ENCODE measurements around the gene NPIPB12. TPM values are rescaled to one million over a fixed set of nuclear protein-coding genes. Genes with fewer than 3 reads are reported as not detected.
A peak's percentile ranks its signal among the peaks of the same experiment; 100 is the strongest.
"Not testable (repeated sequence)": the region's sequence is repeated elsewhere in the genome, so short reads cannot be mapped to it uniquely, and the experiment has no call there.

NPIPB12 gene
- total RNA-seq, 3 donors from 2014 or later (not counting 1 experiment from before 2014, with no cell fraction given): 123 to 241 (median 208) TPM

- H3K36me3 Mint-ChIP-seq; H3K9me3 Mint-ChIP-seq; H3K36me3 ChIP-seq (ENCODE audit: control insufficient read depth, insufficient read depth, low read length); H3K27ac Mint-ChIP-seq; H3K4me1 ChIP-seq (ENCODE audit: control insufficient read depth, insufficient read depth, low read length); H3K4me1 Mint-ChIP-seq; H3K4me3 Mint-ChIP-seq; H3K9me3 ChIP-seq (ENCODE audit: control insufficient read depth, insufficient read depth, low read length); H3K4me3 ChIP-seq (ENCODE audit: low read length); H3K27ac ChIP-seq (ENCODE audit: low read length); H3K27me3 Mint-ChIP-seq (ENCODE audit: low read depth in 2 of 2); H3K27me3 ChIP-seq (ENCODE audit: control insufficient read depth, insufficient read depth, low read length); intact Hi-C loops (cut with micrococcal nuclease); DNase-seq: not testable (repeated sequence)
- no CpG with 5 or more reads among the region's 57 CpGs for WGBS (ENCODE audit: insufficient coverage)
- ATAC-seq: peak; percentile 45 to 69 (median 66)
Observed at GRCh38 chr16:29465985-29466824, 40.0 kb downstream of the NPIPB12 start.

DNA sequence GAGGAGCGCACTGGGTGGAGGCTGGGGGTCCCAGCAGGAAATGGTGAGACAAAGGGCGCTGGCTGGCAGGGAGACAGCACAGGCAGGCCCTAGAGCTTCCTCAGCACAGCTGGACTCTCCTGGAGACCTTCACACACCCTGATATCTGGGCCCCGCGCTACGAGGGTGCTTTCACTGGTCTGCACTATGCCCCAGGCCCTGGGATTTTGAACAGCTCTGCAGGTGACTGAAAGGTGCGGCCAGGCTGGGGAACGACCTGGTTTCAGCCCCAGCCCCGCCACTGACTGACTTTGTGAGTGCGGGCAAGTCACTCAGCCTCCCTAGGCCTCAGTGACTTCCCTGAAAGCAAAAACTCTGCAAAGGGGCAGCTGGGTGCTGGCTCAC is 45.6 kb downstream of the NPIPB12 start:
- H3K4me3 ChIP-seq (ENCODE audit: low read length); DNase-seq; H3K27me3 ChIP-seq (ENCODE audit: control insufficient read depth, insufficient read depth, low read length); H3K4me1 ChIP-seq (ENCODE audit: control insufficient read depth, insufficient read depth, low read length); H3K9me3 ChIP-seq (ENCODE audit: control insufficient read depth, insufficient read depth, low read length); H3K27me3 Mint-ChIP-seq (ENCODE audit: low read depth in 2 of 2); H3K36me3 ChIP-seq (ENCODE audit: control insufficient read depth, insufficient read depth, low read length); H3K27ac Mint-ChIP-seq; H3K4me1 Mint-ChIP-seq; intact Hi-C loops (cut with micrococcal nuclease); H3K9me3 Mint-ChIP-seq; ATAC-seq; H3K4me3 Mint-ChIP-seq; H3K27ac ChIP-seq (ENCODE audit: low read length); H3K36me3 Mint-ChIP-seq: not testable (repeated sequence)
- no CpG with 5 or more reads among the region's 9 CpGs for WGBS (ENCODE audit: insufficient coverage)

- H3K27ac ChIP-seq (ENCODE audit: low read length); H3K27me3 ChIP-seq (ENCODE audit: control insufficient read depth, insufficient read depth, low read length); H3K4me3 ChIP-seq (ENCODE audit: low read length); DNase-seq; H3K4me1 ChIP-seq (ENCODE audit: control insufficient read depth, insufficient read depth, low read length); H3K27ac Mint-ChIP-seq; H3K36me3 Mint-ChIP-seq; H3K9me3 Mint-ChIP-seq; ATAC-seq; H3K4me3 Mint-ChIP-seq; H3K36me3 ChIP-seq (ENCODE audit: control insufficient read depth, insufficient read depth, low read length); H3K4me1 Mint-ChIP-seq; H3K9me3 ChIP-seq (ENCODE audit: control insufficient read depth, insufficient read depth, low read length); intact Hi-C loops (cut with micrococcal nuclease); H3K27me3 Mint-ChIP-seq (ENCODE audit: low read depth in 2 of 2): not testable (repeated sequence)
- WGBS (ENCODE audit: insufficient coverage): no CpG with 5 or more reads among the region's 13 CpGs
Observed at GRCh38 chr16:29459706-29460646, 46.2 kb downstream of the NPIPB12 start, which contains the start of gene SULT1A4. TSS of gene SULT1A4 (plus strand) at chr16:29459913. CDS start at chr16:29461386, 1,473 bp downstream.

- WGBS (ENCODE audit: insufficient coverage): no CpG with 5 or more reads among the region's 2 CpGs
- H3K4me3 Mint-ChIP-seq; H3K27ac Mint-ChIP-seq; H3K9me3 Mint-ChIP-seq; DNase-seq; H3K36me3 ChIP-seq (ENCODE audit: control insufficient read depth, insufficient read depth, low read length); ATAC-seq; H3K9me3 ChIP-seq (ENCODE audit: control insufficient read depth, insufficient read depth, low read length); intact Hi-C loops (cut with micrococcal nuclease); H3K4me1 ChIP-seq (ENCODE audit: control insufficient read depth, insufficient read depth, low read length); H3K4me1 Mint-ChIP-seq; H3K36me3 Mint-ChIP-seq; H3K27me3 ChIP-seq (ENCODE audit: control insufficient read depth, insufficient read depth, low read length); H3K4me3 ChIP-seq (ENCODE audit: low read length); H3K27ac ChIP-seq (ENCODE audit: low read length); H3K27me3 Mint-ChIP-seq (ENCODE audit: low read depth in 2 of 2): not testable (repeated sequence)
Observed at GRCh38 chr16:29457660-29458059, 48.5 kb downstream of the NPIPB12 start.

GRCh38 chr16:29454828-29455227 is 51.4 kb downstream of the NPIPB12 start:
- H3K36me3 Mint-ChIP-seq; H3K4me1 ChIP-seq (ENCODE audit: control insufficient read depth, insufficient read depth, low read length); H3K36me3 ChIP-seq (ENCODE audit: control insufficient read depth, insufficient read depth, low read length); H3K27me3 Mint-ChIP-seq (ENCODE audit: low read depth in 2 of 2); intact Hi-C loops (cut with micrococcal nuclease); H3K4me3 Mint-ChIP-seq; H3K27ac Mint-ChIP-seq; H3K4me1 Mint-ChIP-seq; H3K4me3 ChIP-seq (ENCODE audit: low read length); H3K27me3 ChIP-seq (ENCODE audit: control insufficient read depth, insufficient read depth, low read length); H3K27ac ChIP-seq (ENCODE audit: low read length); H3K9me3 ChIP-seq (ENCODE audit: control insufficient read depth, insufficient read depth, low read length); DNase-seq; H3K9me3 Mint-ChIP-seq: not testable (repeated sequence)
- no CpG with 5 or more reads among the region's 29 CpGs for WGBS (ENCODE audit: insufficient coverage)
- ATAC-seq: peak; percentile 76 to 90 (median 77)

DNA sequence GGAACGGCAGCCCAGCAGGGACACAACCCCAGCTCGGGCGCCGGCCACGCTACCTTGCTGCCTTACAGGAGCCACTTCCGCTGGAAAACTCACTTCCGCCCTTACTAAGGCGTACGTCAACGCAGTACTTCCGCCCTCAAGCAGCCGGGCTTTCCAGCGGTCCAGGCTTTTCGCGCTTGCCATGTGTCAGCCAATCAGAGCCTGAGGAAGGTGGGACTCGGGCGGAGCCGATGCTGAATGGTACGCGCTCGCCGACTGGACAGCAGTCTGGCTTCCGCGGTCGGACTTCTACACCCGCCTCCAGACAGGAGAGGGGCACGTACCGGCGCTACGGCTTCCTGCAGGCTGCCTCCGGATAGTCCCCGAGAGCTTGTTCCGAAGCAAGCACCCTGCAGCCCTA is 51.9 kb downstream of the NPIPB12 start, which contains the start of the genes BOLA2 and SLX1B:
Gene BOLA2, minus strand, starts transcription at position 83 of the 400 bp plus-strand sequence. CDS start 98 bp downstream, outside the sequence.
Gene SLX1B, plus strand, starts transcription at position 265 of the 400 bp plus-strand sequence.
- H3K36me3 ChIP-seq (ENCODE audit: control insufficient read depth, insufficient read depth, low read length); H3K27ac Mint-ChIP-seq; H3K4me3 Mint-ChIP-seq; H3K9me3 ChIP-seq (ENCODE audit: control insufficient read depth, insufficient read depth, low read length); H3K4me3 ChIP-seq (ENCODE audit: low read length); H3K36me3 Mint-ChIP-seq; DNase-seq; H3K27me3 ChIP-seq (ENCODE audit: control insufficient read depth, insufficient read depth, low read length); H3K9me3 Mint-ChIP-seq; H3K27me3 Mint-ChIP-seq (ENCODE audit: low read depth in 2 of 2); H3K4me1 ChIP-seq (ENCODE audit: control insufficient read depth, insufficient read depth, low read length); intact Hi-C loops (cut with micrococcal nuclease); H3K4me1 Mint-ChIP-seq; H3K27ac ChIP-seq (ENCODE audit: low read length): not testable (repeated sequence)
- WGBS (ENCODE audit: insufficient coverage): no CpG with 5 or more reads among the region's 33 CpGs
- ATAC-seq: peak; percentile 86 to 96 (median 88)

DNA sequence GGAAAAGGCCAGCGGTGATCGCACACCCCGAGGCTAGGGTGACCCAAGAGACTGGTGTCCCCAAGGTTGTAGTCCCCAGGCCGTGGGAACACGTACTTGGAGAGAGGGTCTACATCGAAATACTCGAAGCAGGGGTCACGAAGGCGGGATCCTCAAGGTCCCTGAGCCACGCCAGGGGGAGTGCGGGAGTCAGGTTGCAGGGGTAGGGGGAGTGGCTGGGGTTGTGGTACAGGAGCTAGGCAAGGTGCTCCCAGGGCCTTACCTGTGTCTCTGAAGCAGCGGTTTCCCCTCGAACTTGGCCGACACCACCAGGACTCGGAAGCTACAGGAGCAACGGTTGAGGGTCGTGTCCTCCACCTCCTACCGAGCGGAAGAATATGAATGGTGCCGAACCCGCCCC is 52.5 kb downstream of the NPIPB12 start:
- ATAC-seq; H3K4me1 Mint-ChIP-seq; H3K36me3 ChIP-seq (ENCODE audit: control insufficient read depth, insufficient read depth, low read length); H3K4me1 ChIP-seq (ENCODE audit: control insufficient read depth, insufficient read depth, low read length); H3K36me3 Mint-ChIP-seq; DNase-seq; H3K27me3 ChIP-seq (ENCODE audit: control insufficient read depth, insufficient read depth, low read length); H3K4me3 Mint-ChIP-seq; H3K4me3 ChIP-seq (ENCODE audit: low read length); intact Hi-C loops (cut with micrococcal nuclease); H3K27ac ChIP-seq (ENCODE audit: low read length); H3K27me3 Mint-ChIP-seq (ENCODE audit: low read depth in 2 of 2); H3K9me3 Mint-ChIP-seq; H3K27ac Mint-ChIP-seq; H3K9me3 ChIP-seq (ENCODE audit: control insufficient read depth, insufficient read depth, low read length): not testable (repeated sequence)
- WGBS (ENCODE audit: insufficient coverage): no CpG with 5 or more reads among the region's 21 CpGs

Measured in natural killer cell (primary cell).